ENCODE measurements around the gene DCN. TPM values are rescaled to one million over a fixed set of nuclear protein-coding genes. Genes with fewer than 3 reads are reported as not detected.

Gene DCN
- total RNA-seq, 6 experiments from 2014 or later, result 82.7 to 235 (median 164) TPM

DNA sequence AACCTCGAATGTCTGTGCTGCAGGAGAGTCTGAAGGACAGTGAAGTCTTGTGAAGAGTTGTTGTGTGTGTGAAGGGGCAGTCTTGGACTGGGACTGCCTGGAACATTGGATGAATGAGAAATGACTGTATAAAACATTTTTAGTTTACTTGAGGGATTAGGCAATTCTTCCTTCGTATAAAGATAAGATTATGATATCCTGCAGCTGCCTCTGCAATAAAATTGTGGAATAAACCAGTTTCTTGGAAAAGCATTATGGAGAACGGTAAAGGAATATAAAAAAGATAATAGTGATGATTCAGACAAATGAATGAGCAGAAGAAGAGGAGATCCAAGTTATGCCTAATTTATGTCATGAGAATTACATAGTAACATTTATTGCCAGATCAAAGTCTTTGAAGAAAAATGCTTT, 40.4 kb downstream of the DCN start:
- intact Hi-C loops (cut with DNase I), result no loop called here
- TF ChIP-seq POLR2A (IDR thresholded peaks at IDR 0.05), result no peak
- TF ChIP-seq, protein P1, sequence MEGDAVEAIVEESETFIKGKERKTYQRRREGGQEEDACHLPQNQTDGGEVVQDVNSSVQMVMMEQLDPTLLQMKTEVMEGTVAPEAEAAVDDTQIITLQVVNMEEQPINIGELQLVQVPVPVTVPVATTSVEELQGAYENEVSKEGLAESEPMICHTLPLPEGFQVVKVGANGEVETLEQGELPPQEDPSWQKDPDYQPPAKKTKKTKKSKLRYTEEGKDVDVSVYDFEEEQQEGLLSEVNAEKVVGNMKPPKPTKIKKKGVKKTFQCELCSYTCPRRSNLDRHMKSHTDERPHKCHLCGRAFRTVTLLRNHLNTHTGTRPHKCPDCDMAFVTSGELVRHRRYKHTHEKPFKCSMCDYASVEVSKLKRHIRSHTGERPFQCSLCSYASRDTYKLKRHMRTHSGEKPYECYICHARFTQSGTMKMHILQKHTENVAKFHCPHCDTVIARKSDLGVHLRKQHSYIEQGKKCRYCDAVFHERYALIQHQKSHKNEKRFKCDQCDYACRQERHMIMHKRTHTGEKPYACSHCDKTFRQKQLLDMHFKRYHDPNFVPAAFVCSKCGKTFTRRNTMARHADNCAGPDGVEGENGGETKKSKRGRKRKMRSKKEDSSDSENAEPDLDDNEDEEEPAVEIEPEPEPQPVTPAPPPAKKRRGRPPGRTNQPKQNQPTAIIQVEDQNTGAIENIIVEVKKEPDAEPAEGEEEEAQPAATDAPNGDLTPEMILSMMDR (IDR thresholded peaks at IDR 0.05), result no peak
- no peaks in the 10 kb centered on the region for H3K9me3 ChIP-seq
- DNase-seq, result no peak
- H3K36me3 ChIP-seq, result no peaks in the 10 kb centered on the region
- no peak overlapping the region for H3K4me3 ChIP-seq
- WGBS (ENCODE audit: insufficient coverage, low coverage, low lambda C conversion rate, missing lambda C conversion rate), result 33% methylated on average over 3 of the region's 3 CpGs
- ATAC-seq, result no peak
- no peaks in the 10 kb centered on the region for H3K27me3 ChIP-seq
- H3K4me1 ChIP-seq, result no peaks in the 10 kb centered on the region
- no peak overlapping the region for H3K27ac ChIP-seq

DNA sequence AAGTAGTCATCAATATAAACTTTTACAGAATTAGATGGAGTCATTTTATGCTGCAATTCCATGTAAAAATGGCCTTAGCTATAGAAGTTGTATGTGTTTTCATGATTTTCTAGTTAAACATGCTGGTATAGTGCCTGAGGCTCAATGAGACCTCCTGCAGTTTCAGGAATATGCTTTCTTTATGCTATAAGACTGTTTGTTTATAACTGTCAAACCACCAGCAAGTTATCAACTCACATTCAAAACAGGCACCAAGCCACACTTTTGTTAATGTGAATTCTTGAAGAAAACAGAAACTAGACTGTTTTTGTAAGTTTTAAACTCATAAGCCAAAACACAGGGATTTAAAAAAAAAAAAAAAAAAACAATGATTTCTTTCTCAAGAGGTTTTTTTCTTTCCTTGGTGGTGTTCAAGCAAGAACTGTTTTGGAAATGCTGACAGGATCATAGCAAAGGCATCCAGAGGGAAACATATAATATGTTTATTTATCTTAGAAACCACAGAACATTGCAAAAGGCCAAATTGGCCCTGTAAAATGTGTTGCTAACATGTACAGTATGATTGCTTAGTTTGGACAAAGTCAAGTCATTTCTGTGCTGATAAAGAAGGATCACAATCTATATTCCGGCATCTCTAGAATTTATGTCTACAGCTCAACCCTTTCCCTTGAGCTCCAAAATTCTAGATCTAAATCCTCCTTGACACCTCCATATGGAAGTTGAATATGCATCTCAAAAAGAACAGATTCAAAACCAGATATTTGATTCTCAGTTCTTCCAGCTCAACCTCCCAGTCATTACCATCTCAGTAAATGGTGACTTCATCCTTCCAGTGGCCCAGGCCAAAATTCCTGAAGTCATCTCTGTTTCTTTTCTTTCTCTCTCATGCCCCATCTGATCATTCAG, 42.3 kb downstream of the DCN start:
- ATAC-seq (no peak), DNase-seq (no peak)
- Histone ChIP-seq H3K27me3 (no peaks in the 10 kb centered on the region), H3K36me3 (no peaks in the 10 kb centered on the region), H3K4me1 (no peaks in the 10 kb centered on the region), H3K27ac (no peak overlapping the region), H3K9me3 (no peaks in the 10 kb centered on the region), H3K4me3 (no peak overlapping the region)
- TF ChIP-seq POLR2A (IDR thresholded peaks at IDR 0.05), result no peak
- TF ChIP-seq, protein P1 (IDR thresholded peaks at IDR 0.05), result no peak
- WGBS (ENCODE audit: insufficient coverage, low coverage, low lambda C conversion rate, missing lambda C conversion rate), result 40% methylated on average over 1 of the region's 1 CpG
- intact Hi-C loops (cut with DNase I), result no loop called here

DNA sequence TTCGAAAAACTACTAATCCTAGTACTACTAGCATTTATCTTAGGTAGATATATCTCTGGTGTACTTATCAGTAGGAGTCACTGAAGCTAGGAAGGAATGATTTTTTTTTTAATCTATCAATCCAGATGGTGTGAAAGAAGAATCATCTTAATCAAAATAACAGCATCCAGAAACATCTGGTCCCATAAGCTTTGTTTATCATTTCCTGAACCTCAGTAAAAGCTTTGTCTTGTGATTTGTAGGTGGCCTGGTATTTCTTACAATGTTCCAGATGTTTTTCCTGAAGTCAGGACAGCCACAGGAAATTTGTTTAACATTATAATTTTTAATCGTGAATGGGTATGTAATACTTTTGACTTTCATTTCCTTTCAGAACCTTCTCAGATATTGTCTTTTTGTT, 43.3 kb downstream of the DCN start:
- Histone ChIP-seq H3K9me3 (no peaks in the 10 kb centered on the region), H3K27ac (no peak overlapping the region), H3K36me3 (no peaks in the 10 kb centered on the region), H3K4me3 (no peak overlapping the region), H3K27me3 (no peaks in the 10 kb centered on the region), H3K4me1 (no peaks in the 10 kb centered on the region)
- intact Hi-C loops (cut with DNase I), result no loop called here
- no peak for ATAC-seq
- DNase-seq, result no peak
- TF ChIP-seq, protein P1 (IDR thresholded peaks at IDR 0.05), result no peak
- no peak for TF ChIP-seq POLR2A (IDR thresholded peaks at IDR 0.05)
- WGBS (ENCODE audit: insufficient coverage, low coverage, low lambda C conversion rate, missing lambda C conversion rate), result 43% methylated on average over 2 of the region's 2 CpGs

DNA sequence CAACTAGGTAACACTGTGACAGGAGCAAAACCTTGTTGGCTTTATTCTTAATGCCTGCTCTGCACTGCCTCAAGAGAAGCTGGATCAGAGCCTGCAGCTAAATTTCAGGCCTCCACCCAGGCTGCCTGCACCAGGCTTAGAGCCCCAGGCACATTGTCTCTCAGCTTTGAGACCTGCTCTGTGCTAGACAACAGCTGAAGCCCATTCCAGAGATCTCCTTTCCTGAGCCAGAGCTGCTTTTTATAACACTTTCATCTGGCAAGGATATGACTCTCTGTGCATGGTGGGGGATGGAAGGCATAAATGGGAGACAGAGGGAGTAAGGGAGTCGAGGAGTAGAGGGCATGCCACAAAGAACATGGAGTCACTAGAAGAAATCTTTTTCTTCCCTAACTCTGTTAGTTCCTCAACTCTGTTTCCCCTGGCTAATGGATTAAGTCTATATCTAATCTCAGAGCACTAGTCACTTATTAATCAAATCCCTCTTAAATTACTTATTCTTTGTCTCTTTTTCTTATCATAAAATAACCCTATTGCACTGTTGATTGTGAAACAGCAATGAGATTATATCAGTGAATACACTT, 44.2 kb downstream of the DCN start:
- intact Hi-C loops (cut with DNase I), result no loop called here
- WGBS (ENCODE audit: insufficient coverage, low coverage, low lambda C conversion rate, missing lambda C conversion rate), result 10% methylated on average over 1 of the region's 1 CpG
- TF ChIP-seq, protein P1 (IDR thresholded peaks at IDR 0.05), result no peak
- TF ChIP-seq POLR2A (IDR thresholded peaks at IDR 0.05), result no peak
- DNase-seq (no peak), ATAC-seq (no peak)
- Histone ChIP-seq H3K27me3 (no peaks in the 10 kb centered on the region), H3K4me1 (no peaks in the 10 kb centered on the region), H3K27ac (no peak overlapping the region), H3K4me3 (no peak overlapping the region), H3K9me3 (no peaks in the 10 kb centered on the region), H3K36me3 (no peaks in the 10 kb centered on the region)

All from right lobe of liver (tissue), 6 donors.